ENCODE measurements around the gene SHISA7.
"Not testable (repeated sequence)": the region's sequence is repeated elsewhere in the genome, so short reads cannot be mapped to it uniquely, and the experiment has no call there.

The SHISA7 gene

GRCh38 chr19:55402509-55402908, 40.6 kb downstream of the SHISA7 start:
- Histone ChIP-seq H3F3A (ENCODE audit: low read depth) (no peaks in the 10 kb centered on the region; the same call in 1 of the 2 replicates), H3K9me2 (replicated peaks; ENCODE audit: low read depth, low read length) (no peaks in the 10 kb centered on the region), H3K4me1 (ENCODE audit: insufficient read depth, low read length, poor library complexity, severe bottlenecking) (peaks cover 36% of the 10 kb centered on the region), H3K4me3 (ENCODE audit: low read length, poor library complexity, severe bottlenecking) (peak overlapping the region; percentile 57), H3K4me2 (ENCODE audit: low read depth, low read length, poor library complexity, severe bottlenecking) (peak overlapping the region; percentile 74), H3K79me2 (ENCODE audit: insufficient read depth, low read length) (peaks cover 57% of the 10 kb centered on the region), H3K36me3 (ENCODE audit: insufficient read depth, low read length) (peaks cover 46% of the 10 kb centered on the region; the same call in 1 of the 2 replicates), H2AFZ (ENCODE audit: low read length) (no peak overlapping the region), H3K27me3 (ENCODE audit: insufficient read depth, low read length, poor library complexity, severe bottlenecking) (peaks cover 5% of the 10 kb centered on the region), H3K9me3 (ENCODE audit: insufficient read depth, low read depth, low read length) (no peaks in the 10 kb centered on the region), H4K20me1 (ENCODE audit: insufficient read depth, low read length, poor library complexity, severe bottlenecking) (peaks cover 46% of the 10 kb centered on the region), H3K9ac (ENCODE audit: low read depth, low read length, poor library complexity, severe bottlenecking) (peak overlapping the region; percentile 26)
- TF ChIP-seq CTCF (conservative IDR thresholded peaks at IDR 0.05; ENCODE audit: low read length) (no peak), EZH2phosphoT487 (IDR thresholded peaks at IDR 0.05; ENCODE audit: borderline replicate concordance) (no peak)

- Histone ChIP-seq H4K20me1 (ENCODE audit: insufficient read depth, low read length, poor library complexity, severe bottlenecking) (peaks cover 37% of the 10 kb centered on the region), H3K79me2 (ENCODE audit: insufficient read depth, low read length) (peaks cover 46% of the 10 kb centered on the region), H3K4me1 (ENCODE audit: insufficient read depth, low read length, poor library complexity, severe bottlenecking) (peaks cover 32% of the 10 kb centered on the region), H3K36me3 (ENCODE audit: insufficient read depth, low read length) (peaks cover 46% of the 10 kb centered on the region; the same call in 1 of the 2 replicates)
- not testable (repeated sequence) for H3K27me3 ChIP-seq (ENCODE audit: insufficient read depth, low read length, poor library complexity, severe bottlenecking); H3K9me3 ChIP-seq (ENCODE audit: insufficient read depth, low read depth, low read length); H3K4me2 ChIP-seq (ENCODE audit: low read depth, low read length, poor library complexity, severe bottlenecking); H3K9ac ChIP-seq (ENCODE audit: low read depth, low read length, poor library complexity, severe bottlenecking); H3K9me2 ChIP-seq (replicated peaks; ENCODE audit: low read depth, low read length); H3F3A ChIP-seq (ENCODE audit: low read depth); H3K4me3 ChIP-seq (ENCODE audit: low read length, poor library complexity, severe bottlenecking); H2AFZ ChIP-seq (ENCODE audit: low read length)
Observed at GRCh38 chr19:55401390-55401789, 41.7 kb downstream of the SHISA7 start.

- H3F3A ChIP-seq (ENCODE audit: low read depth): no peaks in the 10 kb centered on the region; the same call in 1 of the 2 replicates
- H2AFZ ChIP-seq (ENCODE audit: low read length): no peak overlapping the region
- H3K79me2 ChIP-seq (ENCODE audit: insufficient read depth, low read length): peaks cover 37% of the 10 kb centered on the region
- H3K36me3 ChIP-seq (ENCODE audit: insufficient read depth, low read length): peaks cover 42% of the 10 kb centered on the region; the same call in 1 of the 2 replicates
- H4K20me1 ChIP-seq (ENCODE audit: insufficient read depth, low read length, poor library complexity, severe bottlenecking): peaks cover 28% of the 10 kb centered on the region
- H3K9ac ChIP-seq (ENCODE audit: low read depth, low read length, poor library complexity, severe bottlenecking): no peak overlapping the region
- H3K27me3 ChIP-seq (ENCODE audit: insufficient read depth, low read length, poor library complexity, severe bottlenecking): no peaks in the 10 kb centered on the region
- H3K9me2 ChIP-seq (replicated peaks; ENCODE audit: low read depth, low read length): no peaks in the 10 kb centered on the region
- TF ChIP-seq CTCF (conservative IDR thresholded peaks at IDR 0.05; ENCODE audit: low read length) (no peak), EZH2phosphoT487 (IDR thresholded peaks at IDR 0.05; ENCODE audit: borderline replicate concordance) (no peak)
- no peak overlapping the region for H3K4me3 ChIP-seq (ENCODE audit: low read length, poor library complexity, severe bottlenecking)
- no peak overlapping the region for H3K4me2 ChIP-seq (ENCODE audit: low read depth, low read length, poor library complexity, severe bottlenecking)
- H3K4me1 ChIP-seq (ENCODE audit: insufficient read depth, low read length, poor library complexity, severe bottlenecking): peaks cover 23% of the 10 kb centered on the region
- H3K9me3 ChIP-seq (ENCODE audit: insufficient read depth, low read depth, low read length): no peaks in the 10 kb centered on the region
Observed at GRCh38 chr19:55400281-55401087, 42.6 kb downstream of the SHISA7 start.
